Frontal cortex (tissue), 4 donors: ENCODE data around the gene RNF145. TPM values are rescaled to one million over a fixed set of nuclear protein-coding genes. Genes with fewer than 3 reads are reported as not detected.
A peak's percentile ranks its signal among the peaks of the same experiment; 100 is the strongest.

Source experiments
- DNase-seq, 2 donors: peaks; one replicate each; pipeline ENCODE4 v3.0.0; 2012; ENCODE audit warnings: low spot score in 2 of 2
- FAIRE-seq: peaks from 2 replicates; lab custom pipeline; 2012; peaks lifted over from hg19 to GRCh38; lab: Jason Lieb, UNC
- total RNA-seq: library from RNA; depleted of rRNA; stranded (reverse); fragments of >200 nt; gene quantifications from one replicate; pipeline ENCODE4 v1.2.3, GENCODE V29; 2014
- donor health status: control.
- donor health status: control.
- donor health status: control.

Gene RNF145
- total RNA-seq, 1 donor from 2014 or later: 124 TPM

DNA sequence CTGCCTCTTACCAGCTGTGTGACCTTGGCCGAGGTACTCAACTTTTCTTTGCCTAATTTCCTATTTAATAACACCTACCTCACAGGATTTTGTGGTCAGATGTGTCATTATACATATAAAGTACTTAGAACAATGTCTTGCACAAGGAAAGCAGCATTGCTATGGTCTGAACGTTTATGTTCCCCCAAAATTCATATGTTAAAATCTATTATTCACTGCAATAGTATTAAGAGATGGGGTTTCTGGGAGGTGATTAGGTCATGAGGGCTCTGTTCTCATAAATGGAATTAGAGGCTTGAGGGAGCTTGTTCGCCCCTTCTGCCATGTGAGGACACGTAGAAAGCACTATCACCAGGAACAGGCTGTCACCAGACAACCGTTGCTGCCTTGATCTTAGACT lies 10.9 kb upstream of the RNF145 start:
- no peak for DNase-seq
- no peak for FAIRE-seq

DNA sequence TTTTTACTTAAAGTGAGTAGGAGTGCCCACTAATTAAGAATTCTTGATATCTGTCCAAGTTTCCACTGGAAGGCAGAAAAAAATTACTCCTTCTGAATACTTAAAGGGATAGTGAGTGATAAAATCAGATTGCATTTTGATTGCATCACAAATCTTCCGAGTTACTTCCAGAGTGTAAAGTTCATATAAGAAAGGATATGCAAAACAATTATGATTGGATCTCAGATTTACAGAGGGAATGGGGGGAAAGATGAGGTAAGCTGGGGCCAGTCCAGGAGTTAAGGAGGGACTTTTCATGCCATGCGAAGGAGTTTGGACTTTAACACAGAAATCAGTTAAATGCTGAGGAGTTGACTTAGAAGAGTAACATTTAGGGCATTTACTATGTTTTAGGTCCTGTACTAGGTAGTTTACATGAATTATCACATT lies 9.3 kb upstream of the RNF145 start:
- FAIRE-seq (no peak), DNase-seq (no peak)

DNA sequence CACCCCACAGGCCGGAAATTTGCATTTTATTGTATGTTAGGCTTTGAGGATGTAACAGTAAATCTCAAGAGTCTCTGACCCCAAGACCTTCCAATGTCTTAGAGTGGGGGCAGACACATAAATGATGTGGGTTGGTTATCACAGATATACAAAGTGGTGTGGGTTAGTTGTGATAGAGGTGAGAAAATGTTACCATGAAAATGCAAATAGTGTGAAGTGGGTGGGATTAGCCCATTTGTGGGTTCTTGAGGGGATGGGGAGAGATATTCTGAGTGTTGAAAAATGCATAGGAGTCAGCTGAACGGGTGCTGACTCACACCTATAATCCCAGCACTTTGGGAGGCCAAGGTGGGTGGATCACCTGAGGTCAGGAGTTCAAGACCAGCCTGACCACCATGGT lies 7.9 kb upstream of the RNF145 start:
- FAIRE-seq (no peak), DNase-seq (no peak)

DNA sequence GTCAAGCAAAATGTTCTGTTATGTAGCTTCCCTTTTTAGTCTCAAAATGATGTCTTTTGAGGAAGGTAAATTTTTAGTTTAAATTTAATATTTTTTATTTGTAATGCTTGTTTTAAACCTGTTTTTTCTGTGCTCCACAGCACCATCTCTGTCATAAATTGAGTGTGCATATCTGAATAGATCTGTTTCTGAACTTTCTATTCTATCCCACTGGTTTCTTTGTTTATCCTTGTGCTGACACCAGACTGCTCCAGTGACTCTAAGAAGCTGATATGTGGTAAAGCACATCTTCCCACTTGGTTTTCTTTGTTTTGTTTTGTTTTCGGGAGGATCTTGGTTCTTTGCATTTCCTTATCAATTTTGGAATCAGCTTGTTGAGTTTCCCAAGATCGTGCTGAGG lies 7.1 kb upstream of the RNF145 start:
- no peak for FAIRE-seq

DNA sequence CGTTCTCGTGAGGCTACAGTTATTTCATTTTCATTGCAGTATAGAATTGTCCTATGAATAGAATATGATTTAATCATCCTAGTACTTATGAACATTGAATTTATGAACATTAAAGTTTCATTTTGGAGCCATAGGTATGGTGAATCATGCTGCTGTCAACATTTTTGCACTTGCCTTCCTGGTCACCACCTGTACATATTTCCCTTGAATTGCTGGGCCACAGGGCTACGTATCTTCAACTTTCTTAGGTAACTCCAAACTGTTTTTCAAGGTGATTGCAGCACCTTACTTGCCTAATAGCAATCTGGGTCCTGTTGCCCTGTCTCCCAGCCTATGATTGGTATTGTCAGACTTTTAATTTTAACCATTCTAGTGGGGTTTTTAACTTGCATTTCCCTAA lies 6.5 kb upstream of the RNF145 start:
- DNase-seq (no peak), FAIRE-seq (no peak)

More for the DNA sequence above, 7.1 kb upstream of the RNF145 start:
- DNase-seq: no peak

DNA sequence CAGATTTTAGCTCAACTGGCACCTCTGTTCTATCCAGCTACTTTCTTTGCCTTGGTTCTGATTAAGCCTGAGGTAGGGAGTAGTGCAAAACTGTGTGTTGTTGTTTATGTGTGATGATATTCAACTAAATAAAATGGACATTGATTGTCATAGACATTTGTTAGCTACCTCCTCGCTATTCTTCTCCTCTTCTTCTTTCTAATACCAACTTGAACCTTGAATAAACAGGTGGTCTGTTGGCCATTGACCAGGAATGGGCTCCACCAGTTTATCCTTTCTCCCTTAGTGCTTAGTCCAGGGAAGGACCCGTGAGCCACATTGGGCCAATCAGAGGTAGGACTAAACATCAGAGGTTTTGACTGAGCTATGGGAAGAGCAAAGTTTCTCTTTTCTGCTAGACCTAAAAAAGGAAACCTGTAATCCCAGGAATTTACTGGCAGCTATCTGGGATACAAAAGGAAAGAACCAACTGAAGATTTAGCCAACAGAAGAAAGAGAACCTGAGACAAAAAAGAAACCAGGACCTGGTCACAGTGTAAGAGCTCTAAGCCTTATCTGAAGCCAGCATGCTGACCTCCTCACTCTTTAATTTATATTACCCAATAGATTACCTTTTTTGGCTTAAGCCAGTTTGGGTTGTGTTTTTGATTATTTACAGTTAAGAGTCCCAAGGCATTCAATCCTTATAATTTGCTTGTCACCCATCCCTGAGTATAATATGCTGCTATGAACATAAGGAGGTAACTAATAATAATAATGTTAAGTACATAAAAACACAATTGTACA lies 5.3 kb upstream of the RNF145 start:
- FAIRE-seq (no peak), DNase-seq (no peak)

DNA sequence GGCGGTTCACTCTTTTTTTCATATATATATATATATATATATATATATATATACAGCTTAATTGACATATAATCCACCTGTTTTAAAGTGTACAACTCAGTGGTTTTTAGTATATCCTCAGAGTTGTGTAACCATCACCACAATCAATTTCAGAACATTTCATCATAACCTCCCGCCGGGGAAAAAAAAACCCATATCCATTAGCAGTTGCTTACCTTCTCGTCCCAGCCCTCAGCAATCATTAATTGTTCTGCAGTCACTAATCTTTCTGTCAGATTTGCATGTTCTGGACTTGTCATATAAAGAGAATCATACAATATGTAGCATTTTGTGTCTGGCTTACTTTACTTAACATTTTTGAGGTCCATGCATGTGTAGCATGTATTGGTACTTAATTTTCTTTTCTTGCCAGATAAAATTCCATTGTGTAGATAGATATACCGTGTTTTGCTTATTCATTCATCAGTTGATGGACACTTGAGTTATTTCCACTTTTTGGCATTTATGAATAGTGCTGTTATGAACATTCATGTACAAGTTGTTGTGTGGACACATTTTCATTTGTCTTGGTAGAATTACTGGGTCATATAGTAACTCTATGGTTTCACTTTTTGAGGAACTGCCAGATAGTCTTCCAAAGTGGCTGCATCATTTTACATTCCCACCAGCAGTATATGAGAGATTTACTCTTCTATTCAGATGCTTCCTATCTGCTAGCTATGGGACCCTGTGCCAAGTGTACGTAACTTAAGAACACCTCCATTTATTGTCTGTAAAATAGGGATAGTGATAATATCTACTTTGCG lies 3.5 kb upstream of the RNF145 start:
- DNase-seq: no peak
- no peak for FAIRE-seq

DNA sequence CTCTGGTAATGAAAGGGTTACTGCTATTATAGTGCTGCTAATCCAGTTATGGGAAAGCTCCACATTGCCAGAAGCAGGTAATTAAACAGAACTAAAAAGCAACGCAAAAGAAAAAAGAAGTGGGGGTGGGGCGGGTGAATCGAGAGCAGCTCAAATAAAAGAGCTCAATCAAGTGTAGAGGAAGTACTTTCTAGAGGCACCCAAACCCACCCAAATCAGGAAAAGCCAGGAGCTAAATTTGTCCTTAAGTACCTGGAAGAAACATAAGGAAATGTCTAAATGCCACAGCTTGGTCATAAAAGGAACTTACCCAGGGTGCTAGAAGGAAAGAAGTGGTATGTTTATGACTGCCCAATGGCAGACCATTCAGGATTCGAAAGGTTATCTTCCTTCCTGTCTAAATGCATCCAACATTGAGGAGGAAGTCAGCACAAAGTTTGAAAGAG lies 2.4 kb upstream of the RNF145 start:
- no peak for DNase-seq
- no peak for FAIRE-seq

DNA sequence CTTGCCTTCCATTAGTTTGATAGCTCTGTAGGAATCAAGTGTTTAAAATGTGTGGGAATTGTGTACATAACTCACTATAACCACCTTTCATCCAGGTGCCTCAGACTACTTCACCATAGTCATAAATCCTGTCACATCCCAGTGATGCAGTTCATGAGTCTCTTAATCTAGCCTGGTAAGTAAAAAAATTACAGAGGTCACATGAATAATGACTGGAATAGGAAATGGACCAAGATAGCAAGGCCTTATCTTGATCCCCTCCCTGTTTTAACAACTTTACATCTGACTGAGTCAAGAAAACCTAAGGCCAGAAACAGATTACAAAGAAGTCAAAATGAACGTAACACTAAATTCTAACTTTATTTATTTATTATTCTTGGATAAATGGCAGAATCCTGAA lies 1.5 kb upstream of the RNF145 start:
- DNase-seq: no peak
- no peak for FAIRE-seq

DNA sequence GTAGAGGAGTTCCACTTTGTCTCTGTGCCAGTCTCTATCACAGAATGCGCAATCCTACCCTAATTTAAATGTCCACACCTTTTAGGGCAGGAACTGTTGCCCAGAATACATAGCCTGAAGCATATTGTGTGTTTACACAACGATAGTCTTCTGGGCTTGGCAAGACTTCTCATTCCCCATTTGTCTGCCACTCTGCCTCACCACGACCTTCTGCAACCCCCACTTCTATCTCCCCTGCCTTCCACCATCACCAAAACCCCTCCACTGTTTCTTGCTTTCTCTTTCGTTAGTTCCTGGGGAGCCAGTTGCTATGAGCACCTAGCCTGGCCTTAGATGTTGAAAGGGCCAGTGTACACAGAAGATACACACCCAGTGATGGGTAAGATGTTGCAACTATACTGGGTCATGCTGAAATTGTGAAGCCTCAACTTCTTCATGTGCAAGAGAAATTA lies 883 bp upstream of the RNF145 start:
- FAIRE-seq: no peak

DNA sequence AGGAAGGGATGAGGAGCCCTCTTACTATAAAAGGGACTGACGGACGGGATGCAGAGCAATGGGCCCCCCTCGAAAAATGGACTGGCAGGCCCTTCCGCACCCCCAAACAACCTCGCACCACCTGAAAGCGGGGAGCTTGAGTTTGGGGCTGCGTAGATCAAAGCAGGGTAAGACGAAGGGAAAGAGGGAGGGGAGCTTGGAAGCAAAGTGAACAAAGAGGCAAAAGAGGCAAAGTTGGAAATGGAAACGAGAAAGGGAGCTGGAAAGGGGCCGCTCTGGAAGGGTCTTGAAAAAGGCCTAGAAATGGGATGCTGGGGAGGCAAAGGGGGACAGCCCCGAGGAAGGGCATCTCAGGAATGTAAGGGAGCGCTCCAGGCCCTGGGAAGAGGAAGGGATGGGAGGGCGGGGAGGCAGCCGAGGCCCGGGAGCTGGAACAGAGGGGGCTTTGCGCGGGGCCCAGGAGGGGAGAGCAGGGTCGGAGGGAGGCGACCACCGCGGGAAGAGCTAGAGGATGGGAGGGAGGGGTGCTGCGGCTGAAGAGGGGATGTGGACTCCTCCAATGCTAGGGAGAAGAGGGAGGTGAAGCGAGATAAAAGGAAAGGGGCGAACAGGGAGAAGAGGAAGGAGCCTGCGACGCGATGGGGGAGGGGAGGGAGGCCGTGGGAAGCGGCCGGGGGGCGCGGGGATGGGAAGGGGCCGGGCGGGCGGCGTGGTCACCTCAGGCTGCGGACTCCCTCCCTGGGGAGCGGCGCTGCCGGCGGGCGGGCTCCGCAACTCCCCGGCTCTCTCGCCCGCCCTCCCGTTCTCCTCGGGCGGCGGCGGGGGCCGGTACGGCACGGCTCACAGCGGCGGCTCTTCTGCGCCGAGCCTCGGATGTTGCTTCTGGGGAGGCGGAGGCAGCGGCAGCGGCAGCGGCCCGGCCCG lies 577 bp downstream of the RNF145 start:
- DNase-seq: peak; percentile 33 to 35
- FAIRE-seq: no peak

More for the DNA sequence above, 883 bp upstream of the RNF145 start:
- DNase-seq: no peak

DNA sequence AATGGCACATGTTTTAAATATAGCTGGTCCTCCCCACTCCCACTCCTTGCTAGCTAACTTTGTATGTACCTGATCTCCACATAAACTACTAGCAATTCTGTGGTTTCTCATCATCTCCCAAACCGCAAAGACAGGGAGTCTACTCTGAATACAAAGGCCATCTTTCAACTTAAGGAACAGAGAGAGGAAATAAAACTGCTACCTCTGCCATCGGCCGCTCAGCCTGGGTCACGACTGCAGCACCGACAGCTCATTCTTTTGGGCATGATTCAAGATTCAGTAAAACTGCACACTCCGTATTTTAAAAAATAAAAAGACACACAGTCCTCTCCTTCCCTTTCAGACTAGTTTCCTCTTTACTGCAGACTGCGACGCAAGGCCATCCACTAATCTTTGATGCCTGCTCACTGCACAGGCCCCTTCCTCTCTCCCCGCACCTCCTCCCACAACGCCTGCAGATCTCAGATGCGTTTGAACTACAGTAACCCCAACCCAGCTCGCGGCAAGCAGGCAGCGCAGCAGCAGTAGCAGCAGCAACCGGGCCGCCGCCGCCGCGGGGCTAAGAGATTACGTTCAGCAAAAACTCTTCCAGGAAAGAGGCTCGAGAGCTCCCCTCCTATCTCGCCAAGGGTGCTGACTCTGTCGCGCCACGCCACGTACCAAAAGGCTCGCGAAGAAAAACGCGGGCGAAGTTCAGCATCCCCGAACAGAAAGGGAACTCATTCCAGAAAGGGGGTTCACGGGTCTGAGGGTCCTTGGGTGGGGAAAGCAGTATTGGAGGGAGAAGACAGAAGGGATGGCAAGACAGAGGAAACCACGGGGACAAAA lies 1.5 kb downstream of the RNF145 start:
- FAIRE-seq: no peak
- DNase-seq: peak; percentile 48 to 58

DNA sequence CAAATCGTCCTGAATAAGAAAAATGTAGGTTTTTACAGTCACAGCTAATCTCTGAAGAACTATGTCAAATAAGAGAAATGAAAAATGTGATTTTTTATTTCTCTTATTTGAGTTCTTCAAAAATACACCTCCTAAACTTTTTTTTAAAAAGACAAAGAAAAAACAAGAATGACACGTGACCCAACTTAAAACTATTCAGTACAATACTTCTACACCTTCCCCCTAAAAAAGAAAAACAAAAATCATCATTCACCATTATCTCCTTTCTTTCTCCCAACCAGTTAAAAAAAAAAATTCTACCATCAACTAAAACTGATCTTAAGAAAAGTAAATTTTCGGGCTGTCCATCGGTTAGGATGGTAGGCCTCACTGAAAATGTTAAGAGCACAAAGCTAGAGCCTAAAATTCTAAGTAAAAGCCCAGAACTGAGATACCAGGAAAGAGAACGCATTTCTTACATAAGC lies 2.1 kb downstream of the RNF145 start:
- no peak for FAIRE-seq

DNA sequence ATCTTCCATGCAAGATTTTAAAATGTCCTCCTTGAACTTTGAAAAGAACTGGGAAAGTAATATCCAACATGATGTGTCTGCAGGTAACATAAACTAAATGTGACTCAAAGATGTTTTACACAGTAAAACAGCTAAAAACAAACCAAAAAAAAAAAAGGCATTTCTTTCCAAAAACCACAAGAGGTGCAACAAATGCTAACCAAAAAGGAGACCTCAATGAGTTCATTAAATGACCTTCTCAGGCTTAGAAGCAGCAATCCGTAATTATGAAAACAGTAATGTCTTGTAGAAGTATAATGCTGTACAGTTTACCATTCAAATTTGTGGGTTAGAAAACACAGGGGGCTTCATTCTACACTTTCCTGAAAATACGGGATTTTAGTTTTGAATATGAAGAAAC lies 2.5 kb downstream of the RNF145 start:
- FAIRE-seq: no peak
- DNase-seq: no peak

More for the DNA sequence above, 2.1 kb downstream of the RNF145 start:
- DNase-seq: no peak

DNA sequence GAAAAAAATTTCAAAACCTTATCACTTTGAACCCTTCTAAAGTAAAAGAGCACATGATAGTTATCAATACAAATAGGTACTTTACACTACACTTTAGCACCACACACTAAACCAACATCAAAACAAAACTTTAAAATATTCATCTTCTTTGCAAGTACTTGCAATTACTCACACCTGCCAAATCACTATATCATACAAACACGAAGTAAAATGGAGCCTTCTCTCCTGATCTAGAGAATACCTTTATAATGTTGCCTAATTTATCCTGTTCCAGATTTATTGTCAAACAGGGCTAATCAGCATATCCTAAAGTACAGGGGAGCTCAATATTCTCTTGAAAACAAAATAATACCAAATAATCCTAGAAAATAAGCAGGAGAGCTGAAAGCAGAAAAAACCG lies 3.0 kb downstream of the RNF145 start:
- FAIRE-seq (no peak), DNase-seq (no peak)

DNA sequence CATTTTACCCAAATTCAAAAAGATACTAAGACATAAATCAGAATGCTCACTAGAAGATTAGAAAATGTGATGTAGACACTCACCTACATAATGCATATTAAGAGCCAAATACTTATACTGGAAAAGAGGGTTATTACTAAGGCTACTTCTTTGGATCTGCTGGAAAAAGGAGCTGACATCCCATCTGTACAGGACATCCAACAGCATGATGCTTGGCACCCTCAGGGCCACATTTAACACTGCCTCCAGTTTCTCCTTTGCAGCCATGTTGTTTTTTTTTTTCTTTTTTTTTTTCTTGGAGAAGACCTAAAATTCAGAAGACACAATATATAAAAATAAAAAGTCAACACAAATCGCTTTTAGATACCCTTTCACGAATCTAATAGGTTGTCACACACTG lies 6.0 kb downstream of the RNF145 start:
- no peak for FAIRE-seq
- no peak for DNase-seq

DNA sequence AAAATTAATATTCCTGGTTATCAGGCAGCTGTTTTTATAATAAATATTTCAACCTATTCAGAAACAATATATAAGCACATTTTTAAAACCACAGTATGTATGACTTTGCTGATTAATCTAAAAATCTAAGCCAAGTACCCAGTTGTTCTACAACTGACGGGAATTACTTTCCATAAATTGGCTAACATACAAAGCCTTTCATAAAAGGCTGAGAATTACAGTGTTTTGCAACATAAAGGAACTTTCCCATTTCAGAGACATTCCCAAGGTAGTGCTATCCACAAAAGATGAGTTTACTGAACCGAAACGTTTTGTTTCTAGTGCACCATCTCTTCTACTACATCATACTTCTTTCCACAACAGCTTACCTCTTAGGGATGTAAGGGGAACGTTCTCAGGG lies 7.2 kb downstream of the RNF145 start:
- FAIRE-seq (no peak), DNase-seq (no peak)

DNA sequence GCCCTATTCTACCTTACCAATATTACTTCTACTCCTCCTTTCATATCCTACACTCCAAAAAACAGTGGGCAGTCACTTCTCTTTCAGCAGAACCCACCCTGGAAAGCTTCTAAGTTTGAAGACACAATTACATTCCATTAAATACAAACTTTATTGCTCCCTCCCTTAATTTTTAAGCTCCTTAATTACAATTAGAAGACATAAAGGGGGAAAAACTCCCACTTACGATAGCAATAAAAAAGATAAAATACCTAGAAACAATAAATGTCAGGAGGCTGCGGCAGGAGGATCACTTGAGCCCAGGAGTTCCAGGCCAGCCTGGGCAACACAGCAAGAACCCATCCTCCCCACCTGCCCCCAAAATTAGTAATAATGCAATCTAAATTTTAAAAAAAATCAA lies 9.6 kb downstream of the RNF145 start:
- FAIRE-seq: no peak
- DNase-seq: no peak

DNA sequence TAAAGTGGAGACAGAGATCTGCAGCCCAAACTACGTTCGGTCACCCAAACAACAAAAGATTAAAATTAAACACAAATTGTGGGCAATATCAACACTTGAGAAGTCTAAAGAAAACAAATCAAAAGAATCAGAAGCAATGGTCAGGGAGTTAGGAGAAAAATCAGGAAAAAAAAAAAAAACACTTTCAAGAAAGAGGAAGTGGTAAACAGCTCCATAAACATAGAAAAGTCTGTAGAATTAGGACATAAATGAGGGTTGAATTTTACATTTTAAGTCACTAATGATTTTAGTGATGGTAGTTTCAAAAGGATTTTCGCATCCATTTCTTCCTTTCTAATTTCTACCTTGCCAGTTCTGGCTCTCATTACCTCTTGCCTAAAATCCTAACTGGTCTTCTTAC lies 10.1 kb downstream of the RNF145 start:
- DNase-seq: no peak
- no peak for FAIRE-seq
